K562 (cell line): ENCODE data around the gene GPN1. TPM values are rescaled to one million over a fixed set of nuclear protein-coding genes. Genes with fewer than 3 reads are reported as not detected.

Experiments
- AFF1 ChIP-seq, 2 experiments: fragments of 450-650 bp; IDR thresholded peaks; 2 replicates each; pipeline ENCODE4 v1.6.1; 2018; ENCODE audit warnings: mild to moderate bottlenecking in 2 of 2, low read depth in 1 of 2; ENCODE audit not compliant: partially characterized antibody in 2 of 2
- ELF4 ChIP-seq: fragments of 450-650 bp; formaldehyde crosslinking; IDR thresholded peaks from 2 replicates; pipeline ENCODE4 v1.4.0; 2022; ENCODE audit warnings: missing genetic modification characterization
- HDGF ChIP-seq: fragments of 450-650 bp; IDR thresholded peaks from 2 replicates; pipeline ENCODE4 v1.6.1; 2016
- MEF2A ChIP-seq: IDR thresholded peaks from 2 replicates; pipeline ENCODE4 v1.6.1; 2011; ENCODE audit warnings: low read depth, mild to moderate bottlenecking, low read length, moderate library complexity; ENCODE audit not compliant: control insufficient read depth
- MLLT1 ChIP-seq, 2 experiments: fragments of 450-650 bp; IDR thresholded peaks; 2 replicates each; pipeline ENCODE4 v1.6.1; 2016
- PRDM10 ChIP-seq: fragments of 450-650 bp; IDR thresholded peaks from 2 replicates; pipeline ENCODE4 v1.6.1; 2018; ENCODE audit not compliant: partially characterized antibody
- RBBP5 ChIP-seq: fragments of 200-600 bp; sonication (generic); IDR thresholded peaks from 2 replicates; pipeline ENCODE4 v1.6.1; 2012; ENCODE audit warnings: borderline replicate concordance, mild to moderate bottlenecking, low read length, control low read depth, inconsistent platforms; ENCODE audit not compliant: insufficient read depth, poor library complexity, severe bottlenecking
- RNF2 ChIP-seq: sonication (generic); IDR thresholded peaks from 2 replicates; pipeline ENCODE4 v1.6.1; 2016
- SMARCC2 ChIP-seq: fragments of 450-650 bp; IDR thresholded peaks from 2 replicates; pipeline ENCODE4 v1.6.1; 2017; ENCODE audit warnings: antibody characterized with exemption, moderate library complexity, mild to moderate bottlenecking, low read depth
- TAL1 ChIP-seq: fragments of 450-650 bp; IDR thresholded peaks from 2 replicates; pipeline ENCODE4 v1.6.1; 2016; ENCODE audit warnings: mild to moderate bottlenecking
- TCF15 ChIP-seq: fragments of 250-450 bp; sonication (Bioruptor Pico); IDR thresholded peaks from 2 replicates; pipeline ENCODE4 v1.8.0; 2022; ENCODE audit warnings: moderate library complexity, mild to moderate bottlenecking, inconsistent platforms
- TCF3 ChIP-seq: sonication (generic); formaldehyde crosslinking; IDR thresholded peaks from 2 replicates; pipeline ENCODE4 v1.4.0; 2020; ENCODE audit warnings: mild to moderate bottlenecking, missing genetic modification reagents
- U2AF1 ChIP-seq: fragments of 200-400 bp; formaldehyde crosslinking; optimal IDR thresholded peaks from 2 replicates; pipeline ENCODE3; 2017; ENCODE audit warnings: mild to moderate bottlenecking, low read depth, low read length, moderate library complexity
- ZFP91 ChIP-seq: sonication (generic); formaldehyde crosslinking; IDR thresholded peaks from 2 replicates; pipeline ENCODE4 v1.8.0; 2022; ENCODE audit warnings: mild to moderate bottlenecking, missing genetic modification reagents
- ZKSCAN8 ChIP-seq: fragments of 200-800 bp; sonication (Bioruptor generic); IDR thresholded peaks from 2 replicates; pipeline ENCODE4 v1.6.1; 2016; ENCODE audit warnings: missing genetic modification characterization, missing compliant biosample characterization
- ZNF121 ChIP-seq: sonication (generic); formaldehyde crosslinking; conservative IDR thresholded peaks from 2 replicates; pipeline ENCODE4 v1.8.0; 2022; ENCODE audit warnings: missing genetic modification reagents
- ZNF274 ChIP-seq: IDR thresholded peaks from 2 replicates; pipeline ENCODE4 v1.6.1; 2011; ENCODE audit warnings: low read depth, mild to moderate bottlenecking, low read length, moderate library complexity, borderline replicate concordance
- ZNF76 ChIP-seq: fragments of 250-450 bp; sonication (Bioruptor Pico); IDR thresholded peaks from 2 replicates; pipeline ENCODE4 v1.4.0; 2020; ENCODE audit warnings: mild to moderate bottlenecking, moderate library complexity, borderline replicate concordance
- polyA plus RNA-seq, 8 experiments: library from polyadenylated mRNA; depleted of rRNA in 4 of 8; stranded (reverse) in 5 of 8; unstranded in 3 of 8; fragments of >200 nt; fragmentation: Nextera tagmentation in 2 of 8; fragmentation: Illumina TruSeq in 1 of 8; extraction: Ambion mirVana in 2 of 8; extraction: Trizol in 1 of 8; gene quantifications; 2 replicates each; pipeline versions ENCODE4 v1.2.1 to v1.2.3, GENCODE V29; 2011 to 2014; ENCODE audit warnings: inconsistent platforms in 1 of 8, missing spikeins in 1 of 8
- total RNA-seq, 7 experiments: library from RNA; depleted of rRNA in 6 of 7; stranded (reverse); fragments of >200 nt in 6 of 7; fragmentation: Illumina TruSeq in 2 of 7; extraction: Trizol in 2 of 7; gene quantifications; 2 replicates each; pipeline versions ENCODE4 v1.2.1 to v1.2.3, GENCODE V29; 2011 to 2021; ENCODE audit warnings: low replicate concordance in 1 of 7

Gene GPN1
- total and polyA plus RNA-seq, 9 of the 15 experiments (the other 6 are each of a cell fraction or from before 2014, with no cell fraction given) = 23.4 to 171 (median 48.2) TPM

- TF ChIP-seq MLLT1 (IDR thresholded peaks at IDR 0.05) (no peak), ZNF274 (no peak), ZNF76 (CRISPR knock-in tag) (no peak), RBBP5 (no peak), TAL1 (peak; percentile 5; the same call in 1 of the 2 replicates), TCF15 (CRISPR knock-in tag) (no peak), ELF4 (CRISPR knock-in tag) (no peak), AFF1 (IDR thresholded peaks at IDR 0.05; ENCODE audit: low read depth in 1 of 2, partially characterized antibody in 2 of 2) (no peak), ZKSCAN8 (no peak), MEF2A (no peak), ZFP91 (CRISPR knock-in tag) (no peak), SMARCC2 (no peak), ZNF121 (CRISPR knock-in tag) (no peak), PRDM10 (no peak), TCF3 (CRISPR knock-in tag) (peak; percentile 65), RNF2 (no peak), HDGF (no peak), U2AF1 (no peak)
Observed at GRCh38 chr2:27647737-27648136, 18.9 kb downstream of the GPN1 start (continued).
